Transverse colon (tissue), 4 donors: ENCODE results near the gene WNT5B.

Experiments
- CTCF ChIP-seq, 5 experiments: fragments of 200-600 bp in 3 of 5; fragments of 450-650 bp in 2 of 5; sonication (generic) in 3 of 5; IDR thresholded peaks; 1 replicate in 2 of 5; 2 replicates in 3 of 5; pipeline ENCODE4 v1.5.1; 2016 to 2017; ENCODE audit warnings: antibody characterized with exemption in 5 of 5, inconsistent platforms in 3 of 5, mild to moderate bottlenecking in 2 of 5, moderate library complexity in 1 of 5
- EP300 ChIP-seq: sonication (generic); formaldehyde crosslinking; IDR thresholded peaks from one replicate; pipeline ENCODE4 v1.6.1; 2017; ENCODE audit warnings: antibody characterized with exemption, low read depth
- POLR2AphosphoS5 ChIP-seq, 3 donors: sonication (generic); formaldehyde crosslinking; IDR thresholded peaks; one replicate each; pipeline ENCODE4 v1.6.1; 2016; ENCODE audit warnings: antibody characterized with exemption in 3 of 3

GRCh38 chr12:1660304-1661187 is 31.5 kb downstream of the WNT5B start:
- TF ChIP-seq EP300 (no peak), CTCF (IDR thresholded peaks at IDR 0.05) (no peak), POLR2AphosphoS5 (IDR thresholded peaks at IDR 0.05) (peak; percentile 16 to 77 (median 72))
